Neural cell (in vitro differentiated cells): Measurements from ENCODE around the gene FOXF1. TPM values are rescaled to one million over a fixed set of nuclear protein-coding genes. Genes with fewer than 3 reads are reported as not detected.

Experiments used
- H2AFZ ChIP-seq: fragments of 200-600, 300-800 bp; sonication (generic), shearing (Covaris generic); 2 replicates; pipeline ENCODE4 v1.6.0; 2014; ENCODE audit warnings: low read depth, mild to moderate bottlenecking, antibody characterized with exemption, low read length, moderate library complexity
- H3F3A ChIP-seq: fragments of 200-600 bp; shearing (Covaris generic); 2 replicates; pipeline ENCODE4 v1.6.1; 2016; ENCODE audit warnings: mild to moderate bottlenecking, moderate library complexity, mixed read lengths, antibody characterized with exemption, low read length; ENCODE audit not compliant: insufficient read depth, poor library complexity, severe bottlenecking
- H3K27ac ChIP-seq: fragments of 200-600, 300-800 bp; sonication (generic), shearing (Covaris generic); 2 replicates; pipeline ENCODE4 v1.5.1; 2014; ENCODE audit warnings: mild to moderate bottlenecking, low read length, moderate library complexity
- H3K27me3 ChIP-seq: fragments of 300-800, 200-600 bp; sonication (generic), shearing (Covaris generic); 2 replicates; pipeline ENCODE4 v1.6.0; 2014; ENCODE audit warnings: mild to moderate bottlenecking, low read depth, low read length, moderate library complexity; ENCODE audit not compliant: insufficient read depth
- H3K36me3 ChIP-seq: fragments of 300-800, 200-600 bp; sonication (generic), shearing (Covaris generic); 2 replicates; pipeline ENCODE4 v1.5.1; 2014; ENCODE audit warnings: mild to moderate bottlenecking, antibody characterized with exemption, low read length, moderate library complexity; ENCODE audit not compliant: insufficient read depth
- H3K4me2 ChIP-seq: fragments of 300-800, 200-600 bp; sonication (generic), shearing (Covaris generic); 2 replicates; pipeline ENCODE4 v1.6.0; 2014; ENCODE audit warnings: mild to moderate bottlenecking, low read length
- H3K4me3 ChIP-seq: fragments of 300-800, 200-600 bp; sonication (generic), shearing (Covaris generic); 2 replicates; pipeline ENCODE4 v1.5.1; 2014; ENCODE audit warnings: mild to moderate bottlenecking, low read length, moderate library complexity
- H3K79me2 ChIP-seq: fragments of 200-600 bp; shearing (Covaris generic); replicated peaks from 2 replicates; pipeline ENCODE4 v1.6.0; 2014; ENCODE audit warnings: mild to moderate bottlenecking, low read length, moderate library complexity; ENCODE audit not compliant: insufficient read depth
- H3K9ac ChIP-seq: fragments of 300-800, 200-600 bp; sonication (generic), shearing (Covaris generic); 2 replicates; pipeline ENCODE4 v1.6.1; 2016; ENCODE audit warnings: mild to moderate bottlenecking, low read length, mixed read lengths
- H3K9me2 ChIP-seq: fragments of 200-600 bp; shearing (Covaris generic); 2 replicates; pipeline ENCODE4 v1.6.1; 2016; ENCODE audit warnings: mild to moderate bottlenecking, low read length, mixed read lengths; ENCODE audit not compliant: insufficient read depth
- H3K9me3 ChIP-seq: fragments of 200-600, 300-800 bp; sonication (generic), shearing (Covaris generic); 2 replicates; pipeline ENCODE4 v1.6.1; 2016; ENCODE audit warnings: mild to moderate bottlenecking, mixed run types, low read length, moderate library complexity, mixed read lengths
- H4K20me1 ChIP-seq: fragments of 200-600 bp; shearing (Covaris generic); 2 replicates; pipeline ENCODE4 v1.6.1; 2016; ENCODE audit warnings: mild to moderate bottlenecking, mixed run types; ENCODE audit not compliant: insufficient read depth
- CTCF ChIP-seq: fragments of 450-650 bp; IDR thresholded peaks from 2 replicates; pipeline ENCODE4 v1.5.1; 2014; ENCODE audit warnings: antibody characterized with exemption, mild to moderate bottlenecking, moderate library complexity; ENCODE audit not compliant: poor library complexity, severe bottlenecking
- EP300 ChIP-seq: fragments of 450-650 bp; conservative IDR thresholded peaks from 2 replicates; pipeline ENCODE4 v1.6.1; 2014; ENCODE audit warnings: antibody characterized with exemption, mild to moderate bottlenecking, moderate library complexity; ENCODE audit not compliant: poor library complexity, severe bottlenecking
- EZH2 ChIP-seq: fragments of 200-600, 300-800 bp; shearing (Covaris generic), sonication (generic); IDR thresholded peaks from 2 replicates; pipeline ENCODE4 v1.6.1; 2014; ENCODE audit warnings: antibody characterized with exemption, low read length, borderline replicate concordance, mild to moderate bottlenecking; ENCODE audit not compliant: insufficient read depth, poor library complexity, severe bottlenecking
- MXI1 ChIP-seq: fragments of 450-650 bp; conservative IDR thresholded peaks from 2 replicates; pipeline ENCODE4 v1.6.1; 2014; ENCODE audit warnings: antibody characterized with exemption, mild to moderate bottlenecking; ENCODE audit not compliant: poor library complexity, severe bottlenecking
- POLR2AphosphoS5 ChIP-seq: IDR thresholded peaks from 2 replicates; pipeline ENCODE4 v1.6.1; 2012
- RAD21 ChIP-seq: fragments of 450-650 bp; conservative IDR thresholded peaks from 2 replicates; pipeline ENCODE4 v1.6.1; 2014; ENCODE audit warnings: antibody characterized with exemption, mild to moderate bottlenecking, moderate library complexity
- REST ChIP-seq: IDR thresholded peaks from 2 replicates; pipeline ENCODE4 v1.6.1; 2012; ENCODE audit warnings: borderline replicate concordance
- SMC3 ChIP-seq: fragments of 450-650 bp; conservative IDR thresholded peaks from 2 replicates; pipeline ENCODE4 v1.6.1; 2014; ENCODE audit warnings: antibody characterized with exemption, mild to moderate bottlenecking, moderate library complexity; ENCODE audit not compliant: poor library complexity
- TAF1 ChIP-seq: IDR thresholded peaks from 2 replicates; pipeline ENCODE4 v1.6.1; 2012; ENCODE audit warnings: low read depth
- polyA minus RNA-seq: library from RNA; depleted of rRNA, polyadenylated mRNA; stranded (reverse); fragments of >200 nt; gene quantifications from 2 replicates; pipeline ENCODE4 v1.2.3, GENCODE V29; 2014
- polyA plus RNA-seq: library from polyadenylated mRNA; depleted of rRNA; stranded (reverse); fragments of >200 nt; gene quantifications from 2 replicates; pipeline ENCODE4 v1.2.3, GENCODE V29; 2014

The FOXF1 gene
- polyA plus RNA-seq (not detected in 2 replicates), polyA minus RNA-seq (not detected in 2 replicates)

DNA sequence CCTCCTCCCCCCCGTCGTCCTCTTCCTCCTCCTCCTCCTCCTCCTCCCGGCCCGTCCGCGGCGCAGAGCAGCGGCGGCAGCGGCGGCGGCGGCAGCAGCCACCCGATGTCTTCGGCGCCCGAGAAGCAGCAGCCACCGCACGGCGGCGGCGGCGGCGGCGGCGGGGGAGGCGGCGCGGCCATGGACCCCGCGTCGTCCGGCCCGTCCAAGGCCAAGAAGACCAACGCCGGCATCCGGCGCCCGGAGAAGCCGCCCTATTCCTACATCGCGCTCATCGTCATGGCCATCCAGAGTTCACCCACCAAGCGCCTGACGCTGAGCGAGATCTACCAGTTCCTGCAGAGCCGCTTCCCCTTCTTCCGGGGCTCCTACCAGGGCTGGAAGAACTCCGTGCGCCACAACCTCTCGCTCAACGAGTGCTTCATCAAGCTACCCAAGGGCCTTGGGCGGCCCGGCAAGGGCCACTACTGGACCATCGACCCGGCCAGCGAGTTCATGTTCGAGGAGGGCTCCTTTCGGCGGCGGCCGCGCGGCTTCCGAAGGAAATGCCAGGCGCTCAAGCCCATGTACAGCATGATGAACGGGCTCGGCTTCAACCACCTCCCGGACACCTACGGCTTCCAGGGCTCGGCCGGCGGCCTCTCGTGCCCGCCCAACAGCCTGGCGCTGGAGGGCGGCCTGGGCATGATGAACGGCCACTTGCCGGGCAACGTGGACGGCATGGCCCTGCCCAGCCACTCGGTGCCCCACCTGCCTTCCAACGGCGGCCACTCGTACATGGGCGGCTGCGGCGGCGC is at the start of gene FOXF1:
Gene FOXF1 (plus strand): TSS at position 63 of the 797 bp plus-strand sequence. CDS start 43 bp downstream, at position 106.
- H3K9ac ChIP-seq, result no peak within 1 kb of the TSS
- no peaks in the 10 kb centered on the region for H3K9me3 ChIP-seq
- no peak within 1 kb of the TSS for H3K27ac ChIP-seq

More for the DNA sequence above, at the start of gene FOXF1:
- Histone ChIP-seq H3K27me3 (peaks cover 100% of the 10 kb centered on the region), H3K79me2 (no peaks in the 10 kb centered on the region), H3K36me3 (no peaks in the 10 kb centered on the region), H3F3A (no peaks in the 10 kb centered on the region), H2AFZ (no peak within 1 kb of the TSS), H4K20me1 (no peaks in the 10 kb centered on the region), H3K4me2 (no peak within 1 kb of the TSS), H3K4me3 (peak within 1 kb of the TSS; percentile 53), H3K9me2 (no peaks in the 10 kb centered on the region)
- peak; percentile 9 for TF ChIP-seq CTCF
- TF ChIP-seq TAF1, result no peak
- TF ChIP-seq EP300, result no peak
- TF ChIP-seq MXI1, result no peak
- no peak for TF ChIP-seq POLR2AphosphoS5
- TF ChIP-seq RAD21, result peak; percentile 9
- peak; percentile 90 for TF ChIP-seq EZH2
- TF ChIP-seq REST, result no peak
- TF ChIP-seq SMC3, result no peak
